ENCODE data around the gene RAET1G.
"Not testable (repeated sequence)": the region's sequence is repeated elsewhere in the genome, so short reads cannot be mapped to it uniquely, and the experiment has no call there.

RAET1G gene

GRCh38 chr6:149922642-149923326 lies at the start of gene RAET1G:
TSS of gene RAET1G (minus strand) at chr6:149923121. CDS start at chr6:149923010, 111 bp downstream.
- no peak within 1 kb of the TSS for H3K27ac ChIP-seq (ENCODE audit: low read depth, low read length)
- H3K36me3 ChIP-seq (ENCODE audit: control insufficient read depth, insufficient read depth, low read length) = no peaks in the 10 kb centered on the region
- H3K4me3 ChIP-seq (ENCODE audit: low read length) = peak within 1 kb of the TSS; percentile 80
- no peaks in the 10 kb centered on the region for H3K4me1 ChIP-seq (ENCODE audit: control insufficient read depth, insufficient read depth, low read length)
- peaks cover 5% of the 10 kb centered on the region for H3K27me3 ChIP-seq (ENCODE audit: control insufficient read depth, insufficient read depth, low read length)
- H3K9ac ChIP-seq (ENCODE audit: low read length) = peak within 1 kb of the TSS; percentile 28

GRCh38 chr6:149969635-149970034 lies 46.7 kb upstream of the RAET1G start:
- no peak overlapping the region for H3K27ac ChIP-seq (ENCODE audit: low read depth, low read length)
- peaks cover 14% of the 10 kb centered on the region for H3K27me3 ChIP-seq (ENCODE audit: control insufficient read depth, insufficient read depth, low read length)
- no peaks in the 10 kb centered on the region for H3K36me3 ChIP-seq (ENCODE audit: control insufficient read depth, insufficient read depth, low read length)
- peaks cover 1% of the 10 kb centered on the region for H3K4me1 ChIP-seq (ENCODE audit: control insufficient read depth, insufficient read depth, low read length)
- H3K4me3 ChIP-seq (ENCODE audit: low read length) = no peak overlapping the region
- no peak overlapping the region for H3K9ac ChIP-seq (ENCODE audit: low read length)

GRCh38 chr6:149968909-149969308 lies 46.0 kb upstream of the RAET1G start:
- peaks cover 21% of the 10 kb centered on the region for H3K27me3 ChIP-seq (ENCODE audit: control insufficient read depth, insufficient read depth, low read length)
- H3K36me3 ChIP-seq (ENCODE audit: control insufficient read depth, insufficient read depth, low read length); H3K27ac ChIP-seq (ENCODE audit: low read depth, low read length); H3K4me1 ChIP-seq (ENCODE audit: control insufficient read depth, insufficient read depth, low read length); H3K9ac ChIP-seq (ENCODE audit: low read length); H3K4me3 ChIP-seq (ENCODE audit: low read length): not testable (repeated sequence)

GRCh38 chr6:149967999-149968398 lies 45.1 kb upstream of the RAET1G start:
- H3K27me3 ChIP-seq (ENCODE audit: control insufficient read depth, insufficient read depth, low read length) = peaks cover 27% of the 10 kb centered on the region
- not testable (repeated sequence) for H3K4me1 ChIP-seq (ENCODE audit: control insufficient read depth, insufficient read depth, low read length); H3K27ac ChIP-seq (ENCODE audit: low read depth, low read length); H3K9ac ChIP-seq (ENCODE audit: low read length); H3K36me3 ChIP-seq (ENCODE audit: control insufficient read depth, insufficient read depth, low read length); H3K4me3 ChIP-seq (ENCODE audit: low read length)

DNA sequence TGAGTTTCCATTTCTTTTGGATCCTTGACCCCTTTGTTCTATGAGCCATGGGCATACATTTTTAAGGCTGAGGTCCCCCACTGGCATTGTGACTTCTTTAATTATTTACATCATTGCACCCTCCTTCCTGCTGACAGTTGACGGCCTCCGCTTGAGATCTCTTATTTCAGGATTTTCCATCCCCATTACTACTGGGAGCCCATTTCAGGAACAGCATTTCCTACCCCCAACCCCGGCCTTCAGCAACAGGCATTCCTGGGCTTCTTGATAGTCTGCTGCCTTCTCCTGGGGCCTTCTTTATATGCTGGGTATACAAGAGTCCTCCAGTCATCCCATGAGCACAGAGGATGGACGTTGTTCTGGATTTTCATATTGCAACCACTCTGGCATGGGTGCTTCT lies 44.7 kb upstream of the RAET1G start:
- no peak overlapping the region for H3K9ac ChIP-seq (ENCODE audit: low read length)
- no peak overlapping the region for H3K27ac ChIP-seq (ENCODE audit: low read depth, low read length)
- peaks cover 30% of the 10 kb centered on the region for H3K27me3 ChIP-seq (ENCODE audit: control insufficient read depth, insufficient read depth, low read length)
- peaks cover 5% of the 10 kb centered on the region for H3K4me1 ChIP-seq (ENCODE audit: control insufficient read depth, insufficient read depth, low read length)
- no peaks in the 10 kb centered on the region for H3K36me3 ChIP-seq (ENCODE audit: control insufficient read depth, insufficient read depth, low read length)
- no peak overlapping the region for H3K4me3 ChIP-seq (ENCODE audit: low read length)

GRCh38 chr6:149966319-149966718 lies 43.4 kb upstream of the RAET1G start:
- H3K36me3 ChIP-seq (ENCODE audit: control insufficient read depth, insufficient read depth, low read length); H3K4me3 ChIP-seq (ENCODE audit: low read length); H3K9ac ChIP-seq (ENCODE audit: low read length); H3K27ac ChIP-seq (ENCODE audit: low read depth, low read length); H3K4me1 ChIP-seq (ENCODE audit: control insufficient read depth, insufficient read depth, low read length): not testable (repeated sequence)
- peaks cover 33% of the 10 kb centered on the region for H3K27me3 ChIP-seq (ENCODE audit: control insufficient read depth, insufficient read depth, low read length)

DNA sequence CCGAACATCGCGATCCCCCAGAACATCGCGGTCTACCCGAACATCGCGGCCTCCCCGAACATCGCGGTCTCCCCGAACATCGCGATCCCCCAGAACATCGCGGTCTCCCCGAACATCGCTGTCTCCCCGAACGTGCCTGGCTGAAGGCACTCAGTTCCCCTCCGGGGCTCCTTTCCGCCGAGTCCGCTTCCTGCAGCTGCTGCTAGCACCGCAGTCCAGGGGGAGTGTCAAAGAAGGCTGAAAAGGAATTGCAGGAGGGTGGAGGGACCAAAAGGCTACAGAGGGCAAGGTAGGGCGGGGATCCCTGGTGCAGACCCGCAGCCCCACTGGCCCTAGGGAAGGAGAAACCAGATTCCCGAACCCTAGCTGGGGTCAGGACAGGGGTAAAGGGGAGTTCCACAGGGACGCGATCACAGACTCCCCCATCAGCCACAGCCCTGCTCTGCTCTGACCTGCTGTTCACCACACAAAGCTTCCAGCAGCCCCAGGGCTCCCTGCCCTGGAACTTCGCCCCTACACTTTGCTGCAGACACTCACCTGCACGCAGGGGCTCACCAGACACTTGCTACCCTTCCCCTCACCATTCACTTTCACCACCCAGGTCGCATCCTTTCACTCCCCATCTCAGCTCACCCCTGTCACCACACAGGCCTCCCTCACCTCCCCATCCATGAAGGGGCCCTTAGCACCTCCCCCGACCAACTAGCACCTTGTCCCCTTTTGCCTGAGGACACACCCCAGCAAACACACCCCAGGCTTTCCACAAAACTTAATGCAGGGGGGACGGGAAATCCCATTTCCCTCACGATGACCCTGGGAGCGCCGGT lies 42.5 kb upstream of the RAET1G start:
- peak overlapping the region; percentile 67 for H3K4me3 ChIP-seq (ENCODE audit: low read length)
- peaks cover 5% of the 10 kb centered on the region for H3K4me1 ChIP-seq (ENCODE audit: control insufficient read depth, insufficient read depth, low read length)
- H3K27ac ChIP-seq (ENCODE audit: low read depth, low read length) = no peak overlapping the region
- H3K27me3 ChIP-seq (ENCODE audit: control insufficient read depth, insufficient read depth, low read length) = peaks cover 40% of the 10 kb centered on the region
- no peaks in the 10 kb centered on the region for H3K36me3 ChIP-seq (ENCODE audit: control insufficient read depth, insufficient read depth, low read length)
- H3K9ac ChIP-seq (ENCODE audit: low read length) = no peak overlapping the region

GRCh38 chr6:149964308-149965193 lies 41.6 kb upstream of the RAET1G start:
- Histone ChIP-seq H3K4me3 (ENCODE audit: low read length) (peak overlapping the region; percentile 67), H3K27ac (ENCODE audit: low read depth, low read length) (no peak overlapping the region), H3K9ac (ENCODE audit: low read length) (no peak overlapping the region), H3K27me3 (ENCODE audit: control insufficient read depth, insufficient read depth, low read length) (peaks cover 40% of the 10 kb centered on the region), H3K36me3 (ENCODE audit: control insufficient read depth, insufficient read depth, low read length) (no peaks in the 10 kb centered on the region), H3K4me1 (ENCODE audit: control insufficient read depth, insufficient read depth, low read length) (peaks cover 5% of the 10 kb centered on the region)

- Histone ChIP-seq H3K27ac (ENCODE audit: low read depth, low read length) (no peak within 1 kb of the TSS), H3K27me3 (ENCODE audit: control insufficient read depth, insufficient read depth, low read length) (peaks cover 40% of the 10 kb centered on the region), H3K4me3 (ENCODE audit: low read length) (peak within 1 kb of the TSS; percentile 67), H3K4me1 (ENCODE audit: control insufficient read depth, insufficient read depth, low read length) (peaks cover 5% of the 10 kb centered on the region), H3K9ac (ENCODE audit: low read length) (no peak within 1 kb of the TSS), H3K36me3 (ENCODE audit: control insufficient read depth, insufficient read depth, low read length) (no peaks in the 10 kb centered on the region)
Observed at GRCh38 chr6:149963462-149964307, 40.8 kb upstream of the RAET1G start, which contains the start of gene ULBP1. TSS of gene ULBP1 (plus strand) at chr6:149963943. CDS start at chr6:149964050, 107 bp downstream.

DNA sequence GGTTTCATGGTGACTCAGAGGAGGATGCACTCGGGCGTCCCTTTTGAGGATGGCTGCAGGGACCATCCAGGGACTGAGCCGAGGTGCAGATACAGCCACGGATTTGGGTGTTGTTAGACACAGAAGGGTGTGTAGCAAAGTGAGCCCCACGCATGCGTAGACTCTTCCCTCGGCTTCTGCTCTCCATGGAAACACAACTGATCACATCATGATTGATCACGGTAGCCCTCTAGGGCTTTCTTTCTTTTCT lies 40.2 kb upstream of the RAET1G start:
- Histone ChIP-seq H3K27me3 (ENCODE audit: control insufficient read depth, insufficient read depth, low read length) (peaks cover 40% of the 10 kb centered on the region), H3K27ac (ENCODE audit: low read depth, low read length) (no peak overlapping the region), H3K9ac (ENCODE audit: low read length) (no peak overlapping the region), H3K4me3 (ENCODE audit: low read length) (peak overlapping the region; percentile 67), H3K36me3 (ENCODE audit: control insufficient read depth, insufficient read depth, low read length) (no peaks in the 10 kb centered on the region), H3K4me1 (ENCODE audit: control insufficient read depth, insufficient read depth, low read length) (peaks cover 5% of the 10 kb centered on the region)

DNA sequence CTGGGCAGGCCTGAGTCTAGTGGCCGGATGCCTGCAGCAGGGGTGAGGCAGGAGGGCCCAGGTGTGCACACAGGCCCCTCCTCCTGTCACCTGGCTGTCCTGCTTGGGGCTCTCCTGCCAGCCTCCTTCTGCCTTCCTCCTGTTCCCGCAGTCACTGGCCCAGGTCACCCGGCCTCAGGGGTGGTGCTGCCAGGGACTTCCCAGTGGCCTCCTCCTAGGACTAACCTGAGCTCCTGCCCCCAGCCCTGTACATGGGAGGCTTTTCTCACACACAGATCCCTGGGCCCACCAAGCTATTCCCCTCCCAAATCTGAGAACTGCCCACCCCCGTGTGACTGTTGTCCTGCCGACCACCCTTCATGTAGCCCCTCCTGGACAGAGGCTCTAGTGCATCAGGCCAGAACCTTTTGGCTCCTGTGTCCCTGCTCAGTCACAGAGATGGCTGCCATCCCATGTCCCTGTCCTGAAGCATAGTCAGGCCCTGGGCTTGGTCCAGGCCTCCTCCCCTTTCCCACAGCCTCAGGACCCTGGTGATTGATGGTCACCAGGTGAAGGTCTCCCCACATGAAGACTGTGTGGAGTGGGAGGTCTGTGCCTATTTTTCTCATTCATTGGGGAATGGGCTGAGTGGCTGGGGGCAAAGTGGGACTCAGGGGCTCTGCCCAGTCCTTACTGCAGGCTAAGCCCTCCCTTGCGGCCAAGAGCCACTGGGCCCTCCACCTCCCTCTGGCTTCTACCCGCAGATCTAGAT lies 39.7 kb upstream of the RAET1G start:
- Histone ChIP-seq H3K9ac (ENCODE audit: low read length) (no peak overlapping the region), H3K4me1 (ENCODE audit: control insufficient read depth, insufficient read depth, low read length) (peaks cover 5% of the 10 kb centered on the region), H3K27me3 (ENCODE audit: control insufficient read depth, insufficient read depth, low read length) (peaks cover 40% of the 10 kb centered on the region), H3K27ac (ENCODE audit: low read depth, low read length) (no peak overlapping the region), H3K36me3 (ENCODE audit: control insufficient read depth, insufficient read depth, low read length) (no peaks in the 10 kb centered on the region), H3K4me3 (ENCODE audit: low read length) (no peak overlapping the region)

Measured in rectal smooth muscle tissue (tissue), 1 donor.